ENCODE data around the gene TAGLN3. TPM values are rescaled to one million over a fixed set of nuclear protein-coding genes. Genes with fewer than 3 reads are reported as not detected.

TAGLN3 gene
- total and polyA plus RNA-seq, 8 donors: 0.28 to 50.7 (median 2.6) TPM

DNA sequence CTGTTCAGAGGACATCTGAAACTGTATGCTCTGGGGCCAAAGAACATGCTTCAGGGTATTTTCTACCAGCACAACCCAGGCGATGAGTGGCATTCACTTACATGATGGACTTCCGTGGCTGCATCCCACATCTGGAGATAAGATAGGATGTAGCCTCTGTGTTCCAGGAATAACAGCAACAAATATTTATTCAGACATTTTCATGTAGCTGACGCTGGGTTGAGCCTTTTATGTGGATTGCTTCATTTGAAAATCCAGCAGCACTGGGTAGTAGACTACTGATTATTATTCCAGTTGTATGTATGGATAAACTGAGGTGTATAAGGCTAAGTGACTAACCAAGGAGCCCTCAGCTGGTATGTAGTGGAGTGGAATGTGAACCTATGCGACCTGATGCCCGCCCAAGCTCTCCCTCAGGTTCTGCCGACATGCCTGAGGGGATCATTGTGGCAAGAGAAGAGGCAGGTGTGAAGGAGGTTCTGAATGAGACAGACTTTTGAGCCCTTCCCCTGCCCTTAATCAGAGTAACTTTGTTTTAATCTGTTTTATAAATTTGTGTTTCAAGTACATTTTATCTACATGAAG lies 45.8 kb upstream of the TAGLN3 start:
- Histone ChIP-seq H3K27ac (no peak overlapping the region), H3K27me3 (no peaks in the 10 kb centered on the region), H3K36me3 (peaks cover 0 to 16% (median 0%) of the 10 kb centered on the region in 3 donors), H3K4me1 (no peaks in the 10 kb centered on the region), H3K4me3 (no peak overlapping the region), H3K9me3 (no peaks in the 10 kb centered on the region)
- no peak for DNase-seq
- intact Hi-C loops (cut with DNase I): no loop called here
- TF ChIP-seq, protein P1, sequence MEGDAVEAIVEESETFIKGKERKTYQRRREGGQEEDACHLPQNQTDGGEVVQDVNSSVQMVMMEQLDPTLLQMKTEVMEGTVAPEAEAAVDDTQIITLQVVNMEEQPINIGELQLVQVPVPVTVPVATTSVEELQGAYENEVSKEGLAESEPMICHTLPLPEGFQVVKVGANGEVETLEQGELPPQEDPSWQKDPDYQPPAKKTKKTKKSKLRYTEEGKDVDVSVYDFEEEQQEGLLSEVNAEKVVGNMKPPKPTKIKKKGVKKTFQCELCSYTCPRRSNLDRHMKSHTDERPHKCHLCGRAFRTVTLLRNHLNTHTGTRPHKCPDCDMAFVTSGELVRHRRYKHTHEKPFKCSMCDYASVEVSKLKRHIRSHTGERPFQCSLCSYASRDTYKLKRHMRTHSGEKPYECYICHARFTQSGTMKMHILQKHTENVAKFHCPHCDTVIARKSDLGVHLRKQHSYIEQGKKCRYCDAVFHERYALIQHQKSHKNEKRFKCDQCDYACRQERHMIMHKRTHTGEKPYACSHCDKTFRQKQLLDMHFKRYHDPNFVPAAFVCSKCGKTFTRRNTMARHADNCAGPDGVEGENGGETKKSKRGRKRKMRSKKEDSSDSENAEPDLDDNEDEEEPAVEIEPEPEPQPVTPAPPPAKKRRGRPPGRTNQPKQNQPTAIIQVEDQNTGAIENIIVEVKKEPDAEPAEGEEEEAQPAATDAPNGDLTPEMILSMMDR (IDR thresholded peaks at IDR 0.05): no peak
- 76 to 82% methylated on average over 6 of the region's 6 CpGs for WGBS, 2 donors
- no peak for ATAC-seq
- no peak for FAIRE-seq

DNA sequence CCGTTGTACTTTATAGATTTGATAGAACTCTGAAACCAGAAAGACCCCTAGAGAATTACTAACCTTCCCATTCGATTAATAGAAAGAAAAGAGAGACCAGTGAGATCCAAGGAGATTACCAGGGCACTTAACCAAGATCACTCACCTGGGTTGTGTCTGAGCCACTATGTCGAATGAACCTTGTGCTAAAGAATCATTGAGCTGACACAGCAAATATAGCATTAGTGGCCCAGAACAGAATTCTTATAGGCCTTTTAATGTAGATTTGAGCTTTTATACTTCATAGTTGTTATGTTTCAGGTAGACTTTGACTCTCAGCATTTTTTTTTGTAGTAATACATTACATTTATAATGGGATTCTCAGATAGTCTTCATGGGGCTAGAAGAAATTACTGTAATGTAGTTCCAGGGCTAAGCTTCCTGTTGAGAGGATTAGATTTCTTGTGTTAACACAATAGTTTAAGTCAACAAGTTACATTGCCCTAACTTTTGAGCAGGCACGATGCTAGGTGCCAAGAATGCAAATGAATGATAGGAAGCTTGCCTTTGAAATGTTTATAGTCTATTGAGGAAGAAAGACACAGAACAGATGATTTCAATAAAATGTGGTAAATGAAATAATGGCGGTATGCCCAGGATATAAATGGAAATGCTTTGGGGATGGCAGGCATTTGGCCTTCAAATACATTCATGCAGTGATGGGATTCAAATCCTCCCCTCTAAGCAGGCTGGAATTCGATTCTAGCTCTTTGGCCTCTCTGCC lies 44.3 kb upstream of the TAGLN3 start:
- Histone ChIP-seq H3K4me3 (no peak overlapping the region), H3K27ac (no peak overlapping the region), H3K36me3 (peaks cover 0 to 13% (median 0%) of the 10 kb centered on the region in 3 donors), H3K4me1 (no peaks in the 10 kb centered on the region), H3K9me3 (no peaks in the 10 kb centered on the region), H3K27me3 (no peaks in the 10 kb centered on the region)
- 54 to 69% methylated on average over 6 of the region's 6 CpGs for WGBS, 2 donors
- intact Hi-C loops (cut with DNase I): no loop called here
- ATAC-seq (no peak), FAIRE-seq (no peak), DNase-seq (no peak)
- TF ChIP-seq, protein P1 (IDR thresholded peaks at IDR 0.05): no peak

DNA sequence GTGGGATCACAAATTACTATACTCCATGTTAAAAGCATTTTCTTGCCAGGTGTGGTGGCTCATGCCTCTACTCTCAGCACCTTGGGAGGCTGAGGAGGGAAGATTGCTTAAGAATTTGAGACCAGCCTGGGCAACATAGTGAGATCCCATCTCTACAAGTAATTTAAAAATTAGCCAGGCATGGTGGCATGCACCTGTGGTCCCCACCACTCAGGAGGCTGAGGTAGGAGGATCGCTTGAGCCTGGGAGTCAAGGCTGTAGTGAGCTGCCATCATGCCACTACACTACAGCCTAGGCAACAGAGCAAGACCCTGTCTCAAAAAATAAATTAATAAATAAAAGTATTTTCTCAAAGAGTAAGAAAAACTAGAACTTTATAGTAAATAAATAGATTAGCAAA lies 42.8 kb upstream of the TAGLN3 start:
- no peaks in the 10 kb centered on the region for H3K4me1 ChIP-seq
- no peak for ATAC-seq
- TF ChIP-seq, protein P1 (IDR thresholded peaks at IDR 0.05): no peak
- WGBS, 2 donors: 95 to 98% methylated on average over 1 of the region's 1 CpG
- H3K27me3 ChIP-seq: no peaks in the 10 kb centered on the region
- no peak overlapping the region for H3K27ac ChIP-seq
- no peak for DNase-seq
- H3K4me3 ChIP-seq: no peak overlapping the region
- no peak for FAIRE-seq
- H3K36me3 ChIP-seq: peaks cover 0 to 13% (median 0%) of the 10 kb centered on the region in 3 donors
- no peaks in the 10 kb centered on the region for H3K9me3 ChIP-seq
- intact Hi-C loops (cut with DNase I): no loop called here

DNA sequence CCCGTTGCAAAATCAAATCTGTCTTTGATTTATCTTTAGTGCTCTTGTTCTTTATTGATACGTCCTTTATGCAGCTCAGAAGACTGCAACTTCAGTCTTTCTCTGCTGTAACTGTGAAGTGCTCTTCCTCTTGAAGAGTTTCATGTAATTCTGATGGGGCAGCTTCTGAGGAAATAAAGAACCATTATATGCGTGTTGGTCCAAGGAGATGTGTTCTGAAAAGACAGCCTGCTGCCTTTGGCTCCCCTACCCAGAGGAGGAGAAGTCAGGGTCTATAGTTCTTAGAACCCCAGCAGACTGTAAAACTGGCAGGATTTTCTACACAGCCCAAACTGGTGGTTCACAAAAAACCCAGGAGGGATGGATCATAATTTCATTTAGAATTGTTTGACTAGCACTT lies 42.3 kb upstream of the TAGLN3 start:
- intact Hi-C loops (cut with DNase I): no loop called here
- DNase-seq (no peak), FAIRE-seq (no peak), ATAC-seq (no peak)
- Histone ChIP-seq H3K4me1 (no peaks in the 10 kb centered on the region), H3K9me3 (no peaks in the 10 kb centered on the region), H3K4me3 (no peak overlapping the region), H3K27me3 (no peaks in the 10 kb centered on the region), H3K36me3 (peaks cover 0 to 13% (median 0%) of the 10 kb centered on the region in 3 donors), H3K27ac (no peak overlapping the region)
- 93 to 95% methylated on average over 3 of the region's 3 CpGs for WGBS, 2 donors
- TF ChIP-seq, protein P1 (IDR thresholded peaks at IDR 0.05): no peak
